HEK293 (cell line): ENCODE data around the gene LCAT.
A peak's percentile ranks its signal among the peaks of the same experiment; 100 is the strongest.

Source experiments
- CTCF ChIA-PET: fragments of 350-600 bp; formaldehyde crosslinking; extraction: SDS; loops from one replicate; lab custom pipeline; 2021; ENCODE audit warnings: antibody characterized with exemption; lab: Yijun Ruan, JAX
- POLR2A ChIA-PET: fragments of 300-600 bp; formaldehyde crosslinking; extraction: SDS; loops from one replicate; lab custom pipeline; 2020; ENCODE audit warnings: antibody characterized with exemption, inconsistent platforms; lab: Yijun Ruan, JAX
- H3K27ac ChIP-seq: fragments of 200-500 bp; sonication (Bioruptor generic); 2 replicates; pipeline ENCODE4 v1.5.1; 2014; ENCODE audit warnings: low read depth, low read length, control low read depth, inconsistent platforms; ENCODE audit errors: extremely low read depth
- H3K36me3 ChIP-seq, 2 experiments: fragments of 200-500 bp in 1 of 2; sonication (Bioruptor generic) in 1 of 2; 1 replicate in 1 of 2; 2 replicates in 1 of 2; pipeline ENCODE4 v1.5.1; 2014 to 2017; ENCODE audit warnings: inconsistent platforms in 2 of 2, low read length in 2 of 2; ENCODE audit not compliant: control insufficient read depth in 2 of 2, insufficient read depth in 1 of 2
- H3K4me1 ChIP-seq: fragments of 200-500 bp; sonication (Bioruptor generic); 2 replicates; pipeline ENCODE4 v1.5.1; 2014; ENCODE audit warnings: mild to moderate bottlenecking, low read length, inconsistent platforms; ENCODE audit not compliant: control insufficient read depth, insufficient read depth
- H3K4me3 ChIP-seq: 2 replicates; pipeline ENCODE4 v1.5.1; 2011; ENCODE audit warnings: low read depth, mild to moderate bottlenecking, control low read depth, low read length, moderate library complexity
- H3K9me3 ChIP-seq: fragments of 200-500 bp; sonication (Bioruptor generic); 2 replicates; pipeline ENCODE4 v1.5.1; 2014; ENCODE audit warnings: low read depth, low read length, inconsistent platforms; ENCODE audit not compliant: control insufficient read depth, insufficient read depth
- BCL11A ChIP-seq: fragments of 450-650 bp; formaldehyde crosslinking; IDR thresholded peaks from 2 replicates; pipeline ENCODE4 v1.5.1; 2016; ENCODE audit warnings: low read depth, missing biosample characterization, missing genetic modification characterization
- EGR2 ChIP-seq: fragments of 450-650 bp; formaldehyde crosslinking; IDR thresholded peaks from 2 replicates; pipeline ENCODE4 v1.5.1; 2016; ENCODE audit warnings: low read depth, missing biosample characterization, missing genetic modification characterization
- IKZF3 ChIP-seq: fragments of 450-650 bp; IDR thresholded peaks from 2 replicates; pipeline ENCODE4 v1.5.0; 2018; ENCODE audit warnings: missing biosample characterization, mild to moderate bottlenecking, missing genetic modification characterization, moderate library complexity
- KLF1 ChIP-seq: fragments of 450-650 bp; formaldehyde crosslinking; IDR thresholded peaks from 2 replicates; pipeline ENCODE4 v1.5.1; 2016; ENCODE audit warnings: missing biosample characterization, missing genetic modification characterization
- ZBTB48 ChIP-seq: fragments of 450-650 bp; formaldehyde crosslinking; IDR thresholded peaks from 2 replicates; pipeline ENCODE4 v1.5.1; 2016; ENCODE audit warnings: missing biosample characterization, missing genetic modification characterization
- ZNF146 ChIP-seq: fragments of 450-650 bp; formaldehyde crosslinking; IDR thresholded peaks from 2 replicates; pipeline ENCODE4 v1.5.1; 2016; ENCODE audit warnings: missing biosample characterization, missing genetic modification characterization
- ZNF16 ChIP-seq: fragments of 450-650 bp; formaldehyde crosslinking; IDR thresholded peaks from 2 replicates; pipeline ENCODE4 v1.5.1; 2016; ENCODE audit warnings: low read depth, missing biosample characterization, missing genetic modification characterization
- ZNF23 ChIP-seq: fragments of 450-650 bp; formaldehyde crosslinking; IDR thresholded peaks from 2 replicates; pipeline ENCODE4 v1.5.1; 2016; ENCODE audit warnings: missing biosample characterization, missing genetic modification characterization, borderline replicate concordance
- ZNF354C ChIP-seq: fragments of 450-650 bp; formaldehyde crosslinking; IDR thresholded peaks from 2 replicates; pipeline ENCODE4 v1.5.1; 2016; ENCODE audit warnings: missing biosample characterization, missing genetic modification characterization, low read depth, borderline replicate concordance
- ZNF37A ChIP-seq: fragments of 450-650 bp; IDR thresholded peaks from 2 replicates; pipeline ENCODE4 v1.5.1; 2018; ENCODE audit warnings: missing biosample characterization, missing genetic modification characterization
- ZNF530 ChIP-seq: fragments of 450-650 bp; formaldehyde crosslinking; IDR thresholded peaks from 2 replicates; pipeline ENCODE4 v1.5.1; 2016; ENCODE audit warnings: low read depth, missing biosample characterization, missing genetic modification characterization
- ZNF747 ChIP-seq: fragments of 450-650 bp; formaldehyde crosslinking; IDR thresholded peaks from 2 replicates; pipeline ENCODE4 v1.5.1; 2016; ENCODE audit warnings: missing biosample characterization, missing genetic modification characterization
- ZNF785 ChIP-seq: fragments of 450-650 bp; formaldehyde crosslinking; IDR thresholded peaks from 2 replicates; pipeline ENCODE4 v1.5.1; 2016; ENCODE audit warnings: missing biosample characterization, missing genetic modification characterization
- TF ChIP-seq, protein P1 (sequence below): fragments of 450-650 bp; IDR thresholded peaks from 2 replicates; pipeline ENCODE4 v1.5.1; 2018; ENCODE audit warnings: missing biosample characterization, missing genetic modification characterization
- TF ChIP-seq, protein P2 (sequence below): fragments of 450-650 bp; formaldehyde crosslinking; IDR thresholded peaks from 2 replicates; pipeline ENCODE4 v1.5.1; 2017; ENCODE audit warnings: missing biosample characterization, missing genetic modification characterization
- TF ChIP-seq, protein P3 (sequence below): fragments of 450-650 bp; formaldehyde crosslinking; conservative IDR thresholded peaks from 2 replicates; pipeline ENCODE4 v1.5.1; 2016; ENCODE audit warnings: low read depth, missing biosample characterization, missing genetic modification characterization
- TF ChIP-seq, protein P4 (sequence below): fragments of 450-650 bp; formaldehyde crosslinking; IDR thresholded peaks from 2 replicates; pipeline ENCODE4 v1.5.1; 2016; ENCODE audit warnings: missing biosample characterization, missing genetic modification characterization

LCAT gene

DNA sequence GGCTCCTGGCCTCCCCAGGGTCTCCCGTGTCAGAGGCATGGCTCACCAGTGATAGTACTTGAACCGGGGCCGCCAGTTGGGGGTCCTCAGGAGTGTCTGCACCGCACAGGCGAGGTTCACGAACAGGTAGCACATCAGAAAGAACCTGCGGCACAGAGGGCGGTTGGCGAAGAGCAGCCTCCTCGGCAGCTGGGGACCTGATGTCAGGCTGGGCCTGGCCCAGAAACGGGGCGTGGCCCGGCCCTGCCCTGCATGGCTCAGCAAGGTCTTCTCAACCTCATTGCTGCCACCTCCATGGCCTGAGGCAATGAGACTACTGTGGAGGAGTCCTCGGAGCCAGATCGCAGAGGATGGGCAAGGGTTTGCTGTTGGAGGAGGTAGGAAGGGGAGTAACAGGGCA lies 4.1 kb upstream of the LCAT start:
- ChIA-PET POLR2A (interaction anchor here (0.6 to 1.0 kb wide), 4 partner anchors 10 to 30 kb away, joined by 3 read pairs; no protein-coding TSS in a partner anchor), CTCF (no interaction called here)
- Histone ChIP-seq H3K4me3 (no peak overlapping the region), H3K36me3 (peaks cover 0 to 91% of the 10 kb centered on the region in 2 experiments; a peak in 2 of 3 replicates), H3K9me3 (no peaks in the 10 kb centered on the region), H3K4me1 (no peaks in the 10 kb centered on the region), H3K27ac (no peak overlapping the region)
- TF ChIP-seq, protein P1, sequence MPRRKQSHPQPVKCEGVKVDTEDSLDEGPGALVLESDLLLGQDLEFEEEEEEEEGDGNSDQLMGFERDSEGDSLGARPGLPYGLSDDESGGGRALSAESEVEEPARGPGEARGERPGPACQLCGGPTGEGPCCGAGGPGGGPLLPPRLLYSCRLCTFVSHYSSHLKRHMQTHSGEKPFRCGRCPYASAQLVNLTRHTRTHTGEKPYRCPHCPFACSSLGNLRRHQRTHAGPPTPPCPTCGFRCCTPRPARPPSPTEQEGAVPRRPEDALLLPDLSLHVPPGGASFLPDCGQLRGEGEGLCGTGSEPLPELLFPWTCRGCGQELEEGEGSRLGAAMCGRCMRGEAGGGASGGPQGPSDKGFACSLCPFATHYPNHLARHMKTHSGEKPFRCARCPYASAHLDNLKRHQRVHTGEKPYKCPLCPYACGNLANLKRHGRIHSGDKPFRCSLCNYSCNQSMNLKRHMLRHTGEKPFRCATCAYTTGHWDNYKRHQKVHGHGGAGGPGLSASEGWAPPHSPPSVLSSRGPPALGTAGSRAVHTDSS (tag by site-specific recombination), result no peak
- peak; percentile 68 for TF ChIP-seq KLF1 (tag by site-specific recombination)

DNA sequence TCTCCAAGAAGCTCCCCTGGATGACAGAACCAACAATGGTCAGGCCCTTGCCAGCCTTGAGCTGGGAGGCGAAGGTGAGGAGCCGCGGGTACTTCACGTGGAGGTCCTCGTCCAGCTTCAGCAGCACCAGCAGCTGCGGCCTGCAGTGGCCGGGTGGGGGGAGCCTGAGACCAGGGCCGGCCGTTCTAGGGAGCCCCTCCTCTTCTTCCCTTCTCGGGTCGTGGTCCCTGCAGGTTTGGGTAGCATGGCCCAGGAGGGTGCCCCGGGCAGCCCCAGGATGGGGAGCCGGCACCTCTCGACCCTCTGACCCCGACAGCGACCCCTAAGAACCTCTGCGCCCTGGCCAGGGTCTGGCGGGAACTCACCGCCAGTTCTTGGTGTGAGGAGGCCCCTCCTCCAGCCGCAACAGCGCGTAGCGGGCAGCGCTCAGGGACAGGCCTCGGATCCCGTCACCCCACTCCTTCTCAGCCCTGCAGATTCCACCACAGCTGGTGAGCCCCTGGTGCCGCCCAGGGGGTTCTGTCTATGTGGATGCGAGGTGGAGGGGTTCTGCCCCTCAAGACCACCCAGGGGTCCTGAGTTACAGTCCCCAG lies 3.1 kb upstream of the LCAT start:
- ChIA-PET POLR2A (interaction anchor here (0.6 to 1.1 kb wide), 3 partner anchors 12 to 29 kb away, joined by 3 read pairs; no protein-coding TSS in a partner anchor), CTCF (no interaction called here)
- H3K36me3 ChIP-seq, result peaks cover 0 to 96% of the 10 kb centered on the region in 2 experiments; a peak in 2 of 3 replicates

More for the DNA sequence above, 3.1 kb upstream of the LCAT start:
- H3K4me3 ChIP-seq, result no peak overlapping the region
- TF ChIP-seq ZNF354C (tag by site-specific recombination) (no peak), IKZF3 (tag by site-specific recombination) (no peak), ZNF23 (tag by site-specific recombination) (no peak), ZNF37A (no peak), ZNF747 (tag by site-specific recombination) (no peak), ZBTB48 (tag by site-specific recombination) (no peak), BCL11A (tag by site-specific recombination) (no peak), ZNF785 (tag by site-specific recombination) (no peak), ZNF146 (tag by site-specific recombination) (no peak), ZNF16 (tag by site-specific recombination) (no peak), EGR2 (tag by site-specific recombination) (no peak), ZNF530 (tag by site-specific recombination) (no peak)
- TF ChIP-seq, protein P1 (tag by site-specific recombination), result no peak
- TF ChIP-seq, protein P2, sequence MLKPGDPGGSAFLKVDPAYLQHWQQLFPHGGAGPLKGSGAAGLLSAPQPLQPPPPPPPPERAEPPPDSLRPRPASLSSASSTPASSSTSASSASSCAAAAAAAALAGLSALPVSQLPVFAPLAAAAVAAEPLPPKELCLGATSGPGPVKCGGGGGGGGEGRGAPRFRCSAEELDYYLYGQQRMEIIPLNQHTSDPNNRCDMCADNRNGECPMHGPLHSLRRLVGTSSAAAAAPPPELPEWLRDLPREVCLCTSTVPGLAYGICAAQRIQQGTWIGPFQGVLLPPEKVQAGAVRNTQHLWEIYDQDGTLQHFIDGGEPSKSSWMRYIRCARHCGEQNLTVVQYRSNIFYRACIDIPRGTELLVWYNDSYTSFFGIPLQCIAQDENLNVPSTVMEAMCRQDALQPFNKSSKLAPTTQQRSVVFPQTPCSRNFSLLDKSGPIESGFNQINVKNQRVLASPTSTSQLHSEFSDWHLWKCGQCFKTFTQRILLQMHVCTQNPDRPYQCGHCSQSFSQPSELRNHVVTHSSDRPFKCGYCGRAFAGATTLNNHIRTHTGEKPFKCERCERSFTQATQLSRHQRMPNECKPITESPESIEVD (tag by site-specific recombination), result no peak
- TF ChIP-seq, protein P3, sequence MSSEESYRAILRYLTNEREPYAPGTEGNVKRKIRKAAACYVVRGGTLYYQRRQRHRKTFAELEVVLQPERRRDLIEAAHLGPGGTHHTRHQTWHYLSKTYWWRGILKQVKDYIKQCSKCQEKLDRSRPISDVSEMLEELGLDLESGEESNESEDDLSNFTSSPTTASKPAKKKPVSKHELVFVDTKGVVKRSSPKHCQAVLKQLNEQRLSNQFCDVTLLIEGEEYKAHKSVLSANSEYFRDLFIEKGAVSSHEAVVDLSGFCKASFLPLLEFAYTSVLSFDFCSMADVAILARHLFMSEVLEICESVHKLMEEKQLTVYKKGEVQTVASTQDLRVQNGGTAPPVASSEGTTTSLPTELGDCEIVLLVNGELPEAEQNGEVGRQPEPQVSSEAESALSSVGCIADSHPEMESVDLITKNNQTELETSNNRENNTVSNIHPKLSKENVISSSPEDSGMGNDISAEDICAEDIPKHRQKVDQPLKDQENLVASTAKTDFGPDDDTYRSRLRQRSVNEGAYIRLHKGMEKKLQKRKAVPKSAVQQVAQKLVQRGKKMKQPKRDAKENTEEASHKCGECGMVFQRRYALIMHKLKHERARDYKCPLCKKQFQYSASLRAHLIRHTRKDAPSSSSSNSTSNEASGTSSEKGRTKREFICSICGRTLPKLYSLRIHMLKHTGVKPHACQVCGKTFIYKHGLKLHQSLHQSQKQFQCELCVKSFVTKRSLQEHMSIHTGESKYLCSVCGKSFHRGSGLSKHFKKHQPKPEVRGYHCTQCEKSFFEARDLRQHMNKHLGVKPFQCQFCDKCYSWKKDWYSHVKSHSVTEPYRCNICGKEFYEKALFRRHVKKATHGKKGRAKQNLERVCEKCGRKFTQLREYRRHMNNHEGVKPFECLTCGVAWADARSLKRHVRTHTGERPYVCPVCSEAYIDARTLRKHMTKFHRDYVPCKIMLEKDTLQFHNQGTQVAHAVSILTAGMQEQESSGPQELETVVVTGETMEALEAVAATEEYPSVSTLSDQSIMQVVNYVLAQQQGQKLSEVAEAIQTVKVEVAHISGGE (tag by site-specific recombination), result no peak
- TF ChIP-seq, protein P4, sequence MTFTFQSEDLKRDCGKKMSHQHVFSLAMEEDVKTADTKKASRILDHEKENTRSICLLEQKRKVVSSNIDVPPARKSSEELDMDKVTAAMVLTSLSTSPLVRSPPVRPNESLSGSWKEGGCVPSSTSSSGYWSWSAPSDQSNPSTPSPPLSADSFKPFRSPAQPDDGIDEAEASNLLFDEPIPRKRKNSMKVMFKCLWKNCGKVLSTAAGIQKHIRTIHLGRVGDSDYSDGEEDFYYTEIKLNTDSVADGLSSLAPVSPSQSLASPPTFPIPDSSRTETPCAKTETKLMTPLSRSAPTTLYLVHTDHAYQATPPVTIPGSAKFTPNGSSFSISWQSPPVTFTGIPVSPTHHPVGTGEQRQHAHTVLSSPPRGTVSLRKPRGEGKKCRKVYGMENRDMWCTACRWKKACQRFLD (tag by site-specific recombination), result no peak
- no peaks in the 10 kb centered on the region for H3K4me1 ChIP-seq
- no peak overlapping the region for H3K27ac ChIP-seq
- no peaks in the 10 kb centered on the region for H3K9me3 ChIP-seq
